GM23248 (cell line): Measurements from ENCODE around the gene ACSF3. TPM values are rescaled to one million over a fixed set of nuclear protein-coding genes. Genes with fewer than 3 reads are reported as not detected.

Experiments used
- DNase-seq: peaks from one replicate; pipeline ENCODE4 v3.0.0-alpha.2; 2015
- H2AFZ ChIP-seq: fragments of 200-600 bp; sonication (generic); 2 replicates; pipeline ENCODE4 v1.6.1; 2016; ENCODE audit warnings: antibody characterized with exemption
- H3F3A ChIP-seq: fragments of 200-600 bp; sonication (generic); 2 replicates; pipeline ENCODE4 v1.6.1; 2016; ENCODE audit warnings: mild to moderate bottlenecking, antibody characterized with exemption, mixed run types; ENCODE audit not compliant: insufficient read depth
- H3K27ac ChIP-seq: fragments of 200-600 bp; sonication (generic); 2 replicates; pipeline ENCODE4 v1.5.1; 2016; ENCODE audit warnings: mild to moderate bottlenecking
- H3K27me3 ChIP-seq: fragments of 200-600 bp; sonication (generic); replicated peaks from 2 replicates; pipeline ENCODE4 v1.6.1; 2016; ENCODE audit warnings: mild to moderate bottlenecking; ENCODE audit not compliant: insufficient read depth
- H3K36me3 ChIP-seq: fragments of 200-600 bp; sonication (generic); 2 replicates; pipeline ENCODE4 v1.6.1; 2016; ENCODE audit warnings: low read depth, mild to moderate bottlenecking
- H3K4me1 ChIP-seq: fragments of 200-600 bp; sonication (generic); 2 replicates; pipeline ENCODE4 v1.6.1; 2016; ENCODE audit warnings: mild to moderate bottlenecking; ENCODE audit not compliant: insufficient read depth
- H3K4me2 ChIP-seq: fragments of 200-600 bp; sonication (generic); one replicate; pipeline ENCODE4 v1.6.1; 2016; ENCODE audit warnings: mild to moderate bottlenecking; ENCODE audit not compliant: unreplicated experiment
- H3K4me3 ChIP-seq: fragments of 200-600 bp; sonication (generic); 2 replicates; pipeline ENCODE4 v1.5.1; 2016; ENCODE audit warnings: mild to moderate bottlenecking
- H3K79me2 ChIP-seq: fragments of 200-600 bp; sonication (generic); 2 replicates; pipeline ENCODE4 v1.6.1; 2016; ENCODE audit warnings: mild to moderate bottlenecking; ENCODE audit not compliant: insufficient read depth
- H3K9ac ChIP-seq: fragments of 200-600 bp; sonication (generic); 2 replicates; pipeline ENCODE4 v1.6.1; 2016; ENCODE audit warnings: mild to moderate bottlenecking
- H3K9me2 ChIP-seq: fragments of 200-600 bp; sonication (generic); 2 replicates; pipeline ENCODE4 v1.6.1; 2016; ENCODE audit warnings: mixed run types, mild to moderate bottlenecking, moderate library complexity; ENCODE audit not compliant: insufficient read depth
- H3K9me3 ChIP-seq: fragments of 200-600 bp; sonication (generic); one replicate; pipeline ENCODE4 v1.6.1; 2017; ENCODE audit warnings: low read depth
- H4K20me1 ChIP-seq: fragments of 200-600 bp; sonication (generic); 2 replicates; pipeline ENCODE4 v1.6.0; 2016; ENCODE audit not compliant: insufficient read depth
- EZH2 ChIP-seq: fragments of 200-600 bp; sonication (generic); IDR thresholded peaks from 2 replicates; pipeline ENCODE4 v1.6.1; 2018; ENCODE audit warnings: antibody characterized with exemption, mild to moderate bottlenecking; ENCODE audit not compliant: insufficient read depth, poor library complexity, severe bottlenecking
- EZH2phosphoT487 ChIP-seq: fragments of 200-600 bp; sonication (generic); IDR thresholded peaks from 2 replicates; pipeline ENCODE4 v1.6.1; 2018; ENCODE audit warnings: antibody characterized with exemption, moderate library complexity, mild to moderate bottlenecking, low read depth; ENCODE audit not compliant: insufficient read depth
- WGBS, 2 experiments: methylation state at CpG; one replicate each; pipeline ENCODE4 v1.1.6; 2015 to 2017; ENCODE audit warnings: low lambda C conversion rate in 2 of 2, low coverage in 1 of 2; ENCODE audit errors: missing lambda C conversion rate in 2 of 2; 5-methylcytosine and 5-hydroxymethylcytosine counted together
- in situ Hi-C: fragments of 300-500 bp; cut with MboI; formaldehyde crosslinking; loops from 2 replicates; pipeline ENCODE4 v1.15.0; 2020
- polyA plus RNA-seq: library from polyadenylated mRNA; unstranded; fragments of >200 nt; fragmentation: Nextera tagmentation; extraction: Ambion mirVana; gene quantifications from 2 replicates; pipeline ENCODE4 v1.2.1, GENCODE V29; 2016
- total RNA-seq: library from RNA; depleted of rRNA; stranded (reverse); fragments of >200 nt; shearing (Covaris generic); gene quantifications from 2 replicates; pipeline ENCODE4 v1.2.3, GENCODE V29; 2014

Gene ACSF3
- total and polyA plus RNA-seq, 2 experiments from 2014 or later: 15.9 to 17.1 TPM

DNA sequence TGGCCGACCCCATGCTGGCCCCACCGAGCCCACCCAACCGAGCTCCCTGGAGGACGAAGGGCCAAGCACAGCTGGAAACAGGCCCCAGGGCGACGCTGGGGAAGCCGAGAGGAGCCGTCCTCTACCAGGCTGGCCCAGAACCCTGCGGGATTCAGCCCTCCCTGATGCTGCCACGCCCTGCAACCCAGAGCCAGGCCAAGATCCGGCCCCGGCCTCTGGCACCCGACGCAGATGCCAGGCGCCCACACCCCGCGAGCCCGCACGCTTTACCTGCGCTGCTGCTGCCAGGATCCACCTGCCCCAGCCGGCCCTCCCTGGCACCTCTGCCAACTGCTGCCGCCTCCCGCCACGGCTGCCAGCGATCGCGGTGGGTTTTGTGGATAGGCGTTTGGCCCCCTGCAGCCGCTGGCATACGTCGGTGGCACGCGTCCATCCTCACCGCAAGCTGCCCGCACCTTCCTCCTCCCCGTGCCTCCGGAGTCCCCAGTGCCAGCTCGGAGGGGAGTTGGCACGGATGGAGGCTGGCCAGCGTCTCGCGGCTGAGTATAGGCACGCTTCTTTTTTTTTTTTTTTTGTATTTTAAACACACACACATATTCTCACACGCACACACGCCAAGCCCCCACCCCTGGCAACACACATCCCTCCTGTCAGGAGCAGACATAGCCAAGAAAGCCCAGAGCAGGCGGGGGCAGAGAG is 41.3 kb upstream of the ACSF3 start:
- no peaks in the 10 kb centered on the region for H3K4me1 ChIP-seq
- H3K4me3 ChIP-seq: peak overlapping the region; percentile 56
- H3K9ac ChIP-seq: no peak overlapping the region; the same call in 1 of the 2 replicates
- H3K27ac ChIP-seq: no peak overlapping the region
- H3K79me2 ChIP-seq: no peaks in the 10 kb centered on the region
- H3K4me2 ChIP-seq: peak overlapping the region; percentile 53
- peak overlapping the region; percentile 77 for H2AFZ ChIP-seq
- 7 to 10% methylated on average over 38 to 39 of the region's 46 CpGs for WGBS, 2 experiments
- peaks cover 18% of the 10 kb centered on the region; the same call in 1 of the 2 replicates for H3K27me3 ChIP-seq
- H3K9me3 ChIP-seq: no peaks in the 10 kb centered on the region
- in situ Hi-C loops: no loop called here
- peak; percentile 31 for DNase-seq
- H4K20me1 ChIP-seq: no peaks in the 10 kb centered on the region
- TF ChIP-seq EZH2phosphoT487 (no peak), EZH2 (no peak)
- H3K9me2 ChIP-seq: no peaks in the 10 kb centered on the region
- no peaks in the 10 kb centered on the region for H3F3A ChIP-seq
- no peaks in the 10 kb centered on the region for H3K36me3 ChIP-seq

DNA sequence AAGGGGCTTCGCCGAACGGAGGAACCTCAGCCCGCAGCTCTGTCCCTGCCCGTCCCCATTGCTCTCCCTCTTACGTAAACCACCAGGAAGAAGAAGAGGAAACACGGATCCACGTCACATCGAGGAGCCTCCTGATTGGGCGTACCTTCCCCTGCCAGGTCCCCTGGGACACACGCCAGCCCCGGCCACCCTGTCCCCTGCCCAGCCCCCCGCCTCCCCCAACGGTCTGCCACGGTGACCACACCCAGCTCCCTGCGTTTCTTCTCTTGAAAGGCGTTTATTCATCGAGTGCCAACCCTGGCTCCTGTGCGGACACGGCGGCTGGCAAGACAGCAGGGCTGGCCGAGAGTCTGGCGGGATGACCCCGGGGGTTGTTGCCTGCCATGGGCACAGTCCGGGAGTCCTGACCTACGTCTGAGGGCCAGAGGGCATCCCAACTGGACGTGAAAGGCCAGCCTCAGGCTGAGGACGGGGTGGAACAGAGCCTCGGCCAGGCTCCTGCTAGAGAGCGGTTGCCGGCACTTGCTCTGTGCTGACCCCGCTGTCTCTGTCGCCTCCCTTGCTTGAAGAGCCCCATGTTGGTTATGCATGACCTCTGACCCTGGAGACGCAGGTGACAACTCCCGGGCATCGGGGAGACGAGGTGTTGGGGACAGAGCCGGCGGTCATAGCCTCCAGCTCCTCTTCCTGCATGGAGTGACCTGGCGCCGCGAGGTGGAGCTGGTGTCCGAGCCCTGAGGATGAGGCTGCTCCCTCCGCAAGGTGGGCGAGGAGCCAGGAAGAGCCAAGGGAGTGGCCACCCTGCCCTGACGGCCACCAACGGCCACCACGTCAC is 40.5 kb upstream of the ACSF3 start:
- Histone ChIP-seq H3K27ac (no peak overlapping the region), H4K20me1 (no peaks in the 10 kb centered on the region), H3K36me3 (no peaks in the 10 kb centered on the region), H3K4me1 (no peaks in the 10 kb centered on the region), H3F3A (no peaks in the 10 kb centered on the region), H3K27me3 (peaks cover 18% of the 10 kb centered on the region; the same call in 1 of the 2 replicates), H2AFZ (peak overlapping the region; percentile 77), H3K9me3 (no peaks in the 10 kb centered on the region), H3K9me2 (no peaks in the 10 kb centered on the region), H3K4me2 (peak overlapping the region; percentile 53), H3K79me2 (no peaks in the 10 kb centered on the region), H3K4me3 (peak overlapping the region; percentile 56), H3K9ac (no peak overlapping the region; the same call in 1 of the 2 replicates)
- no peak for TF ChIP-seq EZH2phosphoT487
- TF ChIP-seq EZH2: no peak
- 46 to 48% methylated on average over 39 to 48 of the region's 48 CpGs for WGBS, 2 experiments
- in situ Hi-C loops: no loop called here
- peak; percentile 49 for DNase-seq

GRCh38 chr16:89053725-89054029 is 40.0 kb upstream of the ACSF3 start:
- Histone ChIP-seq H3K4me2 (no peak overlapping the region), H3K9ac (no peak overlapping the region), H3K4me3 (no peak overlapping the region), H3K36me3 (no peaks in the 10 kb centered on the region), H3K9me3 (no peaks in the 10 kb centered on the region), H2AFZ (no peak overlapping the region), H3K9me2 (no peaks in the 10 kb centered on the region), H3F3A (no peaks in the 10 kb centered on the region), H4K20me1 (no peaks in the 10 kb centered on the region), H3K79me2 (no peaks in the 10 kb centered on the region), H3K27ac (no peak overlapping the region), H3K4me1 (no peaks in the 10 kb centered on the region), H3K27me3 (peaks cover 18% of the 10 kb centered on the region; the same call in 1 of the 2 replicates)
- 77% methylated on average over 14 to 16 of the region's 16 CpGs for WGBS, 2 experiments
- in situ Hi-C loops: no loop called here
- no peak for TF ChIP-seq EZH2phosphoT487
- no peak for TF ChIP-seq EZH2
- DNase-seq: no peak

- in situ Hi-C loops: no loop called here
- Histone ChIP-seq H3K79me2 (no peaks in the 10 kb centered on the region), H3K9me3 (no peaks in the 10 kb centered on the region), H3K4me2 (no peak overlapping the region), H3K9ac (no peak overlapping the region), H3K4me3 (no peak overlapping the region), H3K27ac (no peak overlapping the region), H4K20me1 (no peaks in the 10 kb centered on the region), H2AFZ (no peak overlapping the region), H3F3A (no peaks in the 10 kb centered on the region), H3K27me3 (peaks cover 18% of the 10 kb centered on the region; the same call in 1 of the 2 replicates), H3K9me2 (no peaks in the 10 kb centered on the region), H3K36me3 (no peaks in the 10 kb centered on the region), H3K4me1 (no peaks in the 10 kb centered on the region)
- no peak for DNase-seq
- WGBS, 2 experiments: 57 to 71% methylated on average over 9 to 14 of the region's 15 CpGs
- no peak for TF ChIP-seq EZH2
- no peak for TF ChIP-seq EZH2phosphoT487
Measured at GRCh38 chr16:89054261-89054661, 39.4 kb upstream of the ACSF3 start.
